NCI-H1436 treated with DMSO at 0.1 percent for 48 hours (cell line): ENCODE measurements around the gene DPAGT1.
"Not testable (repeated sequence)": the region's sequence is repeated elsewhere in the genome, so short reads cannot be mapped to it uniquely, and the experiment has no call there.

ENCODE experiments used
- DNase-seq: peaks from one replicate; lab custom pipeline; 2025; lab: John Stamatoyannopoulos, UW

Gene DPAGT1

GRCh38 chr11:119101759-119102423 is at the start of gene DPAGT1:
TSS of gene DPAGT1 (minus strand) at chr11:119101853. CDS start at chr11:119101655, 198 bp downstream.
- peak; percentile 74 for DNase-seq

GRCh38 chr11:119149786-119150275 is 48.2 kb upstream of the DPAGT1 start:
- no peak for DNase-seq

- no peak for DNase-seq
These were observed 47.5 kb upstream of the DPAGT1 start, which contains the start of gene ABCG4 for GRCh38 chr11:119149018-119149785. TSS of gene ABCG4 (plus strand) at chr11:119149052. CDS start at chr11:119149966, 914 bp downstream.

GRCh38 chr11:119148720-119149017 is 47.0 kb upstream of the DPAGT1 start:
- DNase-seq = no peak

GRCh38 chr11:119147604-119148333 is 46.1 kb upstream of the DPAGT1 start:
- no peak for DNase-seq

GRCh38 chr11:119145551-119145950 is 43.9 kb upstream of the DPAGT1 start:
- no peak for DNase-seq

- DNase-seq = no peak
These were observed 43.3 kb upstream of the DPAGT1 start for GRCh38 chr11:119144825-119145486.

- DNase-seq = not testable (repeated sequence)
These were observed 37.6 kb upstream of the DPAGT1 start for GRCh38 chr11:119139276-119139675.

- no peak for DNase-seq
These were observed 32.8 kb upstream of the DPAGT1 start for GRCh38 chr11:119134389-119134978.

GRCh38 chr11:119130662-119131061 is 29.0 kb upstream of the DPAGT1 start:
- no peak for DNase-seq

GRCh38 chr11:119126675-119127268 is 25.1 kb upstream of the DPAGT1 start:
- DNase-seq = no peak

GRCh38 chr11:119125821-119126220 is 24.2 kb upstream of the DPAGT1 start:
- no peak for DNase-seq

GRCh38 chr11:119121811-119122124 is 20.1 kb upstream of the DPAGT1 start:
- DNase-seq = no peak

- DNase-seq = peak; percentile 91
These were observed 19.6 kb upstream of the DPAGT1 start, which contains the start of gene HINFP for GRCh38 chr11:119121008-119121810. TSS of gene HINFP (plus strand) at chr11:119121580. CDS start at chr11:119126945, 5,365 bp downstream.

GRCh38 chr11:119120639-119121007 is 19.0 kb upstream of the DPAGT1 start:
- DNase-seq = no peak

- no peak for DNase-seq
These were observed 17.3 kb upstream of the DPAGT1 start for GRCh38 chr11:119118946-119119345.

- DNase-seq = no peak
These were observed 16.6 kb upstream of the DPAGT1 start for GRCh38 chr11:119118227-119118626.

- DNase-seq = no peak
These were observed 15.5 kb upstream of the DPAGT1 start for GRCh38 chr11:119117004-119117706.

- DNase-seq = no peak
These were observed 14.9 kb upstream of the DPAGT1 start for GRCh38 chr11:119116601-119117000.

GRCh38 chr11:119116235-119116594 is 14.6 kb upstream of the DPAGT1 start:
- no peak for DNase-seq
